OCI-LY7 (cell line): ENCODE measurements around the gene EIF2AK2. TPM values are rescaled to one million over a fixed set of nuclear protein-coding genes. Genes with fewer than 3 reads are reported as not detected.

Experiments used
- BruUV-seq: library from RNA; stranded (reverse); fragments of 400-500 nt; replicated peaks from 2 replicates; lab custom pipeline; 2021; lab: Mats Ljungman, UMichigan
- CTCF ChIA-PET: fragments of 300-600 bp; sonication (Branson Sonifier 250); formaldehyde crosslinking; loops from one replicate; lab custom pipeline; 2022; ENCODE audit warnings: antibody characterized with exemption; ENCODE audit not compliant: unreplicated experiment; lab: Charles Lee
- POLR2A ChIA-PET: fragments of 300-600 bp; sonication (Branson Sonifier 250); formaldehyde crosslinking; loops from one replicate; lab custom pipeline; 2022; ENCODE audit warnings: antibody characterized with exemption; lab: Charles Lee
- DNase-seq: peaks from one replicate; pipeline ENCODE4 v3.0.0-alpha.2; 2015; ENCODE audit warnings: low spot score
- H2AFZ ChIP-seq: fragments of 200-600 bp; sonication (generic), shearing (Covaris generic); 2 replicates; pipeline ENCODE4 v1.6.1; 2014; ENCODE audit warnings: mild to moderate bottlenecking, antibody characterized with exemption, low read length, moderate library complexity
- H3K27ac ChIP-seq: fragments of 200-600 bp; sonication (generic); 2 replicates; pipeline ENCODE4 v1.5.1; 2014; ENCODE audit warnings: mixed run types, low read depth, mild to moderate bottlenecking, moderate library complexity, low read length, inconsistent platforms; ENCODE audit not compliant: poor library complexity, severe bottlenecking
- H3K36me3 ChIP-seq: fragments of 200-600 bp; sonication (generic); 2 replicates; pipeline ENCODE4 v1.6.1; 2014; ENCODE audit warnings: mild to moderate bottlenecking, antibody characterized with exemption, low read length, moderate library complexity, mixed read lengths; ENCODE audit not compliant: insufficient read depth
- H3K4me1 ChIP-seq: fragments of 200-600 bp; sonication (generic); 2 replicates; pipeline ENCODE4 v1.5.1; 2014; ENCODE audit warnings: mild to moderate bottlenecking, low read length; ENCODE audit not compliant: insufficient read depth, poor library complexity, severe bottlenecking
- H3K4me2 ChIP-seq: fragments of 200-600 bp; sonication (generic); 2 replicates; pipeline ENCODE4 v1.6.1; 2014; ENCODE audit warnings: mild to moderate bottlenecking, low read length
- H3K4me3 ChIP-seq: fragments of 200-600 bp; sonication (generic); 2 replicates; pipeline ENCODE4 v1.5.1; 2014; ENCODE audit warnings: mild to moderate bottlenecking, low read depth, low read length; ENCODE audit not compliant: poor library complexity, severe bottlenecking
- H3K79me2 ChIP-seq: fragments of 200-600 bp; sonication (generic); 2 replicates; pipeline ENCODE4 v1.6.1; 2016; ENCODE audit warnings: low read depth, mild to moderate bottlenecking, low read length, moderate library complexity, mixed read lengths; ENCODE audit not compliant: insufficient read depth
- H3K9me2 ChIP-seq: fragments of 200-600 bp; sonication (generic); 2 replicates; pipeline ENCODE4 v1.6.1; 2016; ENCODE audit warnings: mild to moderate bottlenecking, low read length, mixed read lengths; ENCODE audit not compliant: insufficient read depth
- H3K9me3 ChIP-seq: fragments of 200-600 bp; sonication (generic); 2 replicates; pipeline ENCODE4 v1.6.1; 2014; ENCODE audit warnings: mild to moderate bottlenecking, mixed run types, low read length, mixed read lengths
- H4K20me1 ChIP-seq: fragments of 200-600 bp; sonication (generic); 2 replicates; pipeline ENCODE4 v1.6.1; 2014; ENCODE audit warnings: mild to moderate bottlenecking, antibody characterized with exemption, low read length, moderate library complexity, mixed read lengths; ENCODE audit not compliant: insufficient read depth
- EZH2phosphoT487 ChIP-seq: fragments of 200-600 bp; sonication (generic); IDR thresholded peaks from 2 replicates; pipeline ENCODE4 v1.6.1; 2018; ENCODE audit warnings: low read depth, borderline replicate concordance, mild to moderate bottlenecking, mixed run types, antibody characterized with exemption, low read length, moderate library complexity, mixed read lengths
- intact Hi-C: fragments of 100-400 bp; cut with micrococcal nuclease; formaldehyde crosslinking; loops from one replicate; pipeline ENCODE4 v1.10.0; 2022; ENCODE audit not compliant: unreplicated experiment
- total RNA-seq, 2 experiments: library from RNA; depleted of rRNA in 1 of 2; stranded (reverse); fragments of >200 nt in 1 of 2; shearing (Covaris generic) in 1 of 2; gene quantifications; 2 replicates each; pipeline ENCODE4 v1.2.3, GENCODE V29; 2014 to 2022
- TF ChIP-seq, protein P1 (sequence below): fragments of 200-600 bp; sonication (generic); conservative IDR thresholded peaks from 2 replicates; pipeline ENCODE4 v1.5.1; 2014; ENCODE audit warnings: mild to moderate bottlenecking, antibody characterized with exemption, low read length, moderate library complexity, mixed read lengths

Gene EIF2AK2
- total RNA-seq, 2 experiments from 2014 or later: 3.1 to 3.6 TPM

DNA sequence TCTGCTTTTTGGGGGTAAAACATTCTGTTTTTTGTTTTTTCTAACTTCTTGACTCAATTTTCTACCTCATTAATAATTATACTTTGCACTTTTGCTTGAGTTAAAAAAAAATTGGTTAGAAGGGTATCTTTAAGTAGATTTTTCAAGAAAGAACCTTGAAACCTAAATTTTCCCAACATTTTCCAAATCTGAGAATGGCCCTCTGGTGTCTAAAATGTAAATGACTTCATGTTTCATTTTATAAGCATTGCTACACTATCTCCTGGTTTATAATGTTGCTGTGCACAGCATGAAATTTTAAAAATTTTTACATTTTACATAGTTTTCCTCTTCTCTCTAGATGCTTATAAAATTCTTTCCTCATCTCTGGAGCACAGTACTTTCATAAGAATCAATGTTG, 14.2 kb downstream of the EIF2AK2 start:
- no TSS peak for BruUV-seq
- no peaks in the 10 kb centered on the region for H3K4me1 ChIP-seq

DNA sequence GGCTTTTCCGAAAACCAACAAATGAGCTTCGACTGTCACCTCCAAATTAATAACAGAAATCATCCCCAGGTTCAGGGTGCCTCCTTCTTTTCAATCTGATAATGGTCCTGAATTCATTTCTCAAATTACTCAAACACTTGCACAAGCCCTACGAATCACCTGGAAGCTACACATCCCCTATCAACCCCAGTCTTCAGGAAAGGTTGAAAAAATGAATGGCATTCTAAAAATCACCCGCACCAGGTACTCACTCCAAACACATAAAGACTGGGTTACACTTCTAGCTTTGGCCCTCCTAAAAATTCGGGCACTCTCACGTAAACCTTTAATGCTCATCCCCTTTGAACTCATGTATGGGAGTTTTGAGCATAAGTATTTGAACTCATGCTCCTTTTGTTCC, 23.9 kb downstream of the EIF2AK2 start:
- Histone ChIP-seq H3K36me3 (peaks cover 8% of the 10 kb centered on the region), H3K9me3 (no peaks in the 10 kb centered on the region), H3K79me2 (no peaks in the 10 kb centered on the region), H3K4me1 (no peaks in the 10 kb centered on the region), H3K9me2 (no peaks in the 10 kb centered on the region), H3K4me2 (no peak overlapping the region), H2AFZ (no peak overlapping the region), H3K4me3 (no peak overlapping the region), H4K20me1 (no peaks in the 10 kb centered on the region), H3K27ac (no peak overlapping the region)
- intact Hi-C loops: no loop called here
- POLR2A ChIA-PET: interaction anchor here (0.9 kb wide), 1 partner anchor 12 kb away, joined by 7 read pairs; no protein-coding TSS in a partner anchor
- DNase-seq: no peak
- TF ChIP-seq, protein P1, sequence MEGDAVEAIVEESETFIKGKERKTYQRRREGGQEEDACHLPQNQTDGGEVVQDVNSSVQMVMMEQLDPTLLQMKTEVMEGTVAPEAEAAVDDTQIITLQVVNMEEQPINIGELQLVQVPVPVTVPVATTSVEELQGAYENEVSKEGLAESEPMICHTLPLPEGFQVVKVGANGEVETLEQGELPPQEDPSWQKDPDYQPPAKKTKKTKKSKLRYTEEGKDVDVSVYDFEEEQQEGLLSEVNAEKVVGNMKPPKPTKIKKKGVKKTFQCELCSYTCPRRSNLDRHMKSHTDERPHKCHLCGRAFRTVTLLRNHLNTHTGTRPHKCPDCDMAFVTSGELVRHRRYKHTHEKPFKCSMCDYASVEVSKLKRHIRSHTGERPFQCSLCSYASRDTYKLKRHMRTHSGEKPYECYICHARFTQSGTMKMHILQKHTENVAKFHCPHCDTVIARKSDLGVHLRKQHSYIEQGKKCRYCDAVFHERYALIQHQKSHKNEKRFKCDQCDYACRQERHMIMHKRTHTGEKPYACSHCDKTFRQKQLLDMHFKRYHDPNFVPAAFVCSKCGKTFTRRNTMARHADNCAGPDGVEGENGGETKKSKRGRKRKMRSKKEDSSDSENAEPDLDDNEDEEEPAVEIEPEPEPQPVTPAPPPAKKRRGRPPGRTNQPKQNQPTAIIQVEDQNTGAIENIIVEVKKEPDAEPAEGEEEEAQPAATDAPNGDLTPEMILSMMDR: no peak
- no peak for TF ChIP-seq EZH2phosphoT487
- BruUV-seq: no TSS peak
- CTCF ChIA-PET: no interaction called here

More for the DNA sequence above, 14.2 kb downstream of the EIF2AK2 start:
- Histone ChIP-seq H2AFZ (no peak overlapping the region), H4K20me1 (no peaks in the 10 kb centered on the region), H3K9me2 (no peaks in the 10 kb centered on the region), H3K4me2 (no peak overlapping the region), H3K79me2 (no peaks in the 10 kb centered on the region), H3K27ac (no peak overlapping the region), H3K9me3 (no peaks in the 10 kb centered on the region), H3K4me3 (no peak overlapping the region), H3K36me3 (no peaks in the 10 kb centered on the region)
- intact Hi-C loops: no loop called here
- ChIA-PET POLR2A (no interaction called here), CTCF (interaction anchor here (0.6 kb wide), 1 partner anchor 420 kb away, joined by 4 read pairs; no protein-coding TSS in a partner anchor)
- TF ChIP-seq, protein P1: peak; percentile 38; the same call in 1 of the 2 replicates
- no peak for TF ChIP-seq EZH2phosphoT487
- no peak for DNase-seq

DNA sequence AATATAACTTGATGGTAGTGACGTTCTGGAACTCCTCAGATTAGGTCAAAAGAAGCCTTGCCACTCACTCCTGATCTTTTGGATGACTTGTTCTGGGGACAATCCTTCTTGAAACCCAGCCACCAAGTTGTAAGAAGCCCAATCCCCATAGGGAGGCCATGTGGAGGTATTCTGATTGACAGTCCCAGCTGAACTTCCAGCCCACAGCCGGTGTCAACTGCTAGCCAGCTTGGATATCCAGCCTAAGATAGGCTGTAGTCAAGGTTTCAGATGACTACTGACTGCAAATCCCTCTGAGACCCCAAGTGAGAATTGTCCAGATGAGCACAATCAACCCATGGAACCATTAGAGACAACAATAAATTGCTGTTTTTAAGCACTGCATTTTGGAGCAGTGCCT, 31.4 kb downstream of the EIF2AK2 start:
- ChIA-PET POLR2A (no interaction called here), CTCF (no interaction called here)
- Histone ChIP-seq H2AFZ (no peak overlapping the region), H3K36me3 (0 out of 2 replicates have a peak, but pooled peaks cover 3% of the 10 kb centered on the region), H3K4me3 (no peak overlapping the region), H3K9me2 (no peaks in the 10 kb centered on the region), H3K4me2 (no peak overlapping the region), H3K4me1 (no peaks in the 10 kb centered on the region), H4K20me1 (no peaks in the 10 kb centered on the region), H3K79me2 (no peaks in the 10 kb centered on the region), H3K27ac (no peak overlapping the region), H3K9me3 (no peaks in the 10 kb centered on the region)
- TF ChIP-seq EZH2phosphoT487: no peak
- TF ChIP-seq, protein P1: no peak
- intact Hi-C loops: no loop called here
- no peak for DNase-seq
- no TSS peak for BruUV-seq
